ENCODE measurements around the gene LYPD1.

LYPD1 gene

DNA sequence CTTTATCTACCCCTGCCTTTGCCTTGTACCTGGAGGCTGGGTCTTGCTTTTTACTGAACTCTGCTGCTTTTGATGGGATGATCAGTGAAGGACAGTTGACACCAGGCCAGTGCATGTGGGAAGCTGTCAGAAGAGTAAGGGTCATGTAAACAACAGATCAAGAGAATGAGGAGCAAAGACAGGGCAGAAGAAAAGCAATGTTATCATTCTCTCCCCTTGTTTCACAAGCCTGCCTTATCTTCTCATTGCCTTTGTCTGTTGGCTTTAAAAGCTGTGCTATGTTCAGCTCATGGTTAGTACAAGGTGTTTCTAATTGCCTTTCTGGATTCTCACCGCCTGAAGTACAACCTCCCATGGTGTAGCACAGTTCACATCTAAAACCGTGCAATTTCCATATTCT is 27.6 kb downstream of the LYPD1 start:
- peaks cover 0 to 30% of the 10 kb centered on the region in 2 experiments; a peak in 1 of 3 replicates for H3K36me3 ChIP-seq (ENCODE audit: control insufficient read depth in 2 of 2, insufficient read depth in 1 of 2, low read length in 2 of 2)
- no peak overlapping the region for H3K27ac ChIP-seq (ENCODE audit: extremely low read depth, low read depth, low read length)
- no peak overlapping the region for H3K4me3 ChIP-seq (ENCODE audit: low read depth, low read length)
- H3K9me3 ChIP-seq (ENCODE audit: control insufficient read depth, insufficient read depth, low read depth, low read length), result no peaks in the 10 kb centered on the region
- TF ChIP-seq ZNF544 (tag by site-specific recombination; IDR thresholded peaks at IDR 0.05) (no peak), YY2 (tag by site-specific recombination; IDR thresholded peaks at IDR 0.05) (no peak), ZNF354C (tag by site-specific recombination; IDR thresholded peaks at IDR 0.05; ENCODE audit: borderline replicate concordance, low read depth) (no peak), ZNF664 (tag by site-specific recombination; IDR thresholded peaks at IDR 0.05) (no peak), ZNF341 (tag by site-specific recombination; IDR thresholded peaks at IDR 0.05; ENCODE audit: low read depth) (no peak), ZNF747 (tag by site-specific recombination; IDR thresholded peaks at IDR 0.05) (no peak), ZNF791 (tag by site-specific recombination; IDR thresholded peaks at IDR 0.05) (no peak), ZNF302 (tag by site-specific recombination; IDR thresholded peaks at IDR 0.05; ENCODE audit: low read depth) (no peak), ZBTB1 (tag by site-specific recombination; IDR thresholded peaks at IDR 0.05) (no peak), ZNF404 (tag by site-specific recombination; IDR thresholded peaks at IDR 0.05) (no peak)
- TF ChIP-seq, protein P1, sequence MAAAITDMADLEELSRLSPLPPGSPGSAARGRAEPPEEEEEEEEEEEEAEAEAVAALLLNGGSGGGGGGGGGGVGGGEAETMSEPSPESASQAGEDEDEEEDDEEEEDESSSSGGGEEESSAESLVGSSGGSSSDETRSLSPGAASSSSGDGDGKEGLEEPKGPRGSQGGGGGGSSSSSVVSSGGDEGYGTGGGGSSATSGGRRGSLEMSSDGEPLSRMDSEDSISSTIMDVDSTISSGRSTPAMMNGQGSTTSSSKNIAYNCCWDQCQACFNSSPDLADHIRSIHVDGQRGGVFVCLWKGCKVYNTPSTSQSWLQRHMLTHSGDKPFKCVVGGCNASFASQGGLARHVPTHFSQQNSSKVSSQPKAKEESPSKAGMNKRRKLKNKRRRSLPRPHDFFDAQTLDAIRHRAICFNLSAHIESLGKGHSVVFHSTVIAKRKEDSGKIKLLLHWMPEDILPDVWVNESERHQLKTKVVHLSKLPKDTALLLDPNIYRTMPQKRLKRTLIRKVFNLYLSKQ (tag by site-specific recombination; IDR thresholded peaks at IDR 0.05; ENCODE audit: borderline replicate concordance), result no peak
- TF ChIP-seq, protein P2, sequence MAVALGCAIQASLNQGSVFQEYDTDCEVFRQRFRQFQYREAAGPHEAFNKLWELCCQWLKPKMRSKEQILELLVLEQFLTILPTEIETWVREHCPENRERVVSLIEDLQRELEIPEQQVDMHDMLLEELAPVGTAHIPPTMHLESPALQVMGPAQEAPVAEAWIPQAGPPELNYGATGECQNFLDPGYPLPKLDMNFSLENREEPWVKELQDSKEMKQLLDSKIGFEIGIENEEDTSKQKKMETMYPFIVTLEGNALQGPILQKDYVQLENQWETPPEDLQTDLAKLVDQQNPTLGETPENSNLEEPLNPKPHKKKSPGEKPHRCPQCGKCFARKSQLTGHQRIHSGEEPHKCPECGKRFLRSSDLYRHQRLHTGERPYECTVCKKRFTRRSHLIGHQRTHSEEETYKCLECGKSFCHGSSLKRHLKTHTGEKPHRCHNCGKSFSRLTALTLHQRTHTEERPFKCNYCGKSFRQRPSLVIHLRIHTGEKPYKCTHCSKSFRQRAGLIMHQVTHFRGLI (tag by site-specific recombination; IDR thresholded peaks at IDR 0.05), result no peak
- TF ChIP-seq, protein P3, sequence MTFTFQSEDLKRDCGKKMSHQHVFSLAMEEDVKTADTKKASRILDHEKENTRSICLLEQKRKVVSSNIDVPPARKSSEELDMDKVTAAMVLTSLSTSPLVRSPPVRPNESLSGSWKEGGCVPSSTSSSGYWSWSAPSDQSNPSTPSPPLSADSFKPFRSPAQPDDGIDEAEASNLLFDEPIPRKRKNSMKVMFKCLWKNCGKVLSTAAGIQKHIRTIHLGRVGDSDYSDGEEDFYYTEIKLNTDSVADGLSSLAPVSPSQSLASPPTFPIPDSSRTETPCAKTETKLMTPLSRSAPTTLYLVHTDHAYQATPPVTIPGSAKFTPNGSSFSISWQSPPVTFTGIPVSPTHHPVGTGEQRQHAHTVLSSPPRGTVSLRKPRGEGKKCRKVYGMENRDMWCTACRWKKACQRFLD (tag by site-specific recombination; IDR thresholded peaks at IDR 0.05), result no peak
- TF ChIP-seq, protein P4, sequence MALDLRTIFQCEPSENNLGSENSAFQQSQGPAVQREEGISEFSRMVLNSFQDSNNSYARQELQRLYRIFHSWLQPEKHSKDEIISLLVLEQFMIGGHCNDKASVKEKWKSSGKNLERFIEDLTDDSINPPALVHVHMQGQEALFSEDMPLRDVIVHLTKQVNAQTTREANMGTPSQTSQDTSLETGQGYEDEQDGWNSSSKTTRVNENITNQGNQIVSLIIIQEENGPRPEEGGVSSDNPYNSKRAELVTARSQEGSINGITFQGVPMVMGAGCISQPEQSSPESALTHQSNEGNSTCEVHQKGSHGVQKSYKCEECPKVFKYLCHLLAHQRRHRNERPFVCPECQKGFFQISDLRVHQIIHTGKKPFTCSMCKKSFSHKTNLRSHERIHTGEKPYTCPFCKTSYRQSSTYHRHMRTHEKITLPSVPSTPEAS (tag by site-specific recombination; IDR thresholded peaks at IDR 0.05), result no peak
- TF ChIP-seq, protein P5, sequence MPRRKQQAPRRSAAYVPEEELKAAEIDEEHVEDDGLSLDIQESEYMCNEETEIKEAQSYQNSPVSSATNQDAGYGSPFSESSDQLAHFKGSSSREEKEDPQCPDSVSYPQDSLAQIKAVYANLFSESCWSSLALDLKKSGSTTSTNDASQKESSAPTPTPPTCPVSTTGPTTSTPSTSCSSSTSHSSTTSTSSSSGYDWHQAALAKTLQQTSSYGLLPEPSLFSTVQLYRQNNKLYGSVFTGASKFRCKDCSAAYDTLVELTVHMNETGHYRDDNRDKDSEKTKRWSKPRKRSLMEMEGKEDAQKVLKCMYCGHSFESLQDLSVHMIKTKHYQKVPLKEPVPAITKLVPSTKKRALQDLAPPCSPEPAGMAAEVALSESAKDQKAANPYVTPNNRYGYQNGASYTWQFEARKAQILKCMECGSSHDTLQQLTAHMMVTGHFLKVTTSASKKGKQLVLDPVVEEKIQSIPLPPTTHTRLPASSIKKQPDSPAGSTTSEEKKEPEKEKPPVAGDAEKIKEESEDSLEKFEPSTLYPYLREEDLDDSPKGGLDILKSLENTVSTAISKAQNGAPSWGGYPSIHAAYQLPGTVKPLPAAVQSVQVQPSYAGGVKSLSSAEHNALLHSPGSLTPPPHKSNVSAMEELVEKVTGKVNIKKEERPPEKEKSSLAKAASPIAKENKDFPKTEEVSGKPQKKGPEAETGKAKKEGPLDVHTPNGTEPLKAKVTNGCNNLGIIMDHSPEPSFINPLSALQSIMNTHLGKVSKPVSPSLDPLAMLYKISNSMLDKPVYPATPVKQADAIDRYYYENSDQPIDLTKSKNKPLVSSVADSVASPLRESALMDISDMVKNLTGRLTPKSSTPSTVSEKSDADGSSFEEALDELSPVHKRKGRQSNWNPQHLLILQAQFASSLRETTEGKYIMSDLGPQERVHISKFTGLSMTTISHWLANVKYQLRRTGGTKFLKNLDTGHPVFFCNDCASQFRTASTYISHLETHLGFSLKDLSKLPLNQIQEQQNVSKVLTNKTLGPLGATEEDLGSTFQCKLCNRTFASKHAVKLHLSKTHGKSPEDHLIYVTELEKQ (tag by site-specific recombination; IDR thresholded peaks at IDR 0.05; ENCODE audit: borderline replicate concordance), result no peak
- TF ChIP-seq, protein P6, sequence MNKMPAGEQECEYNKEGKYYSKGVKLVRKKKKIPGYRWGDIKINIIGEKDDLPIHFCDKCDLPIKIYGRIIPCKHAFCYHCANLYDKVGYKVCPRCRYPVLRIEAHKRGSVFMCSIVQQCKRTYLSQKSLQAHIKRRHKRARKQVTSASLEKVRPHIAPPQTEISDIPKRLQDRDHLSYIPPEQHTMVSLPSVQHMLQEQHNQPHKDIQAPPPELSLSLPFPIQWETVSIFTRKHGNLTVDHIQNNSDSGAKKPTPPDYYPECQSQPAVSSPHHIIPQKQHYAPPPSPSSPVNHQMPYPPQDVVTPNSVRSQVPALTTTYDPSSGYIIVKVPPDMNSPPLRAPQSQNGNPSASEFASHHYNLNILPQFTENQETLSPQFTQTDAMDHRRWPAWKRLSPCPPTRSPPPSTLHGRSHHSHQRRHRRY (tag by site-specific recombination; IDR thresholded peaks at IDR 0.05), result no peak
- no peaks in the 10 kb centered on the region for H3K4me1 ChIP-seq (ENCODE audit: control insufficient read depth, insufficient read depth, low read length)
- ChIA-PET CTCF (interaction anchor here (0.7 kb wide), 1 partner anchor 918 kb away, joined by 3 read pairs; no protein-coding TSS in a partner anchor), POLR2A (no interaction called here)
